Neutrophil (primary cell): Measurements from ENCODE around the gene OSBPL1A.

Experiments
- H3K27ac ChIP-seq: fragments of 200-600 bp; sonication (generic); 2 replicates; pipeline ENCODE4 v1.5.1; 2016; ENCODE audit warnings: mild to moderate bottlenecking, moderate library complexity
- H3K27me3 ChIP-seq: fragments of 200-600 bp; sonication (generic); 2 replicates; pipeline ENCODE4 v1.6.0; 2016; ENCODE audit warnings: mild to moderate bottlenecking
- H3K36me3 ChIP-seq: fragments of 200-600 bp; sonication (generic); 2 replicates; pipeline ENCODE4 v1.5.1; 2017
- H3K4me1 ChIP-seq, 2 experiments: fragments of 200-600 bp in 1 of 2; sonication (generic) in 1 of 2; 1 replicate in 1 of 2; 2 replicates in 1 of 2; pipeline versions ENCODE4 v1.5.1 to v1.6.1; 2013 to 2016; ENCODE audit warnings: low read depth in 1 of 2, low read length in 1 of 2, mild to moderate bottlenecking in 1 of 2, moderate library complexity in 1 of 2; ENCODE audit not compliant: control insufficient read depth in 1 of 2, insufficient read depth in 1 of 2
- H3K4me3 ChIP-seq, 2 experiments: fragments of 200-600 bp in 1 of 2; sonication (generic) in 1 of 2; 1 replicate in 1 of 2; 2 replicates in 1 of 2; pipeline ENCODE4 v1.5.1; 2013 to 2016; ENCODE audit warnings: low read depth in 1 of 2, low read length in 1 of 2, mild to moderate bottlenecking in 1 of 2, moderate library complexity in 1 of 2
- H3K9me3 ChIP-seq: fragments of 200-600 bp; sonication (generic); 2 replicates; pipeline ENCODE4 v1.5.1; 2016
- TF ChIP-seq, protein P1 (sequence below): fragments of 200-600 bp; sonication (generic); IDR thresholded peaks from 2 replicates; pipeline ENCODE4 v1.5.1; 2016; ENCODE audit warnings: antibody characterized with exemption

Gene OSBPL1A

DNA sequence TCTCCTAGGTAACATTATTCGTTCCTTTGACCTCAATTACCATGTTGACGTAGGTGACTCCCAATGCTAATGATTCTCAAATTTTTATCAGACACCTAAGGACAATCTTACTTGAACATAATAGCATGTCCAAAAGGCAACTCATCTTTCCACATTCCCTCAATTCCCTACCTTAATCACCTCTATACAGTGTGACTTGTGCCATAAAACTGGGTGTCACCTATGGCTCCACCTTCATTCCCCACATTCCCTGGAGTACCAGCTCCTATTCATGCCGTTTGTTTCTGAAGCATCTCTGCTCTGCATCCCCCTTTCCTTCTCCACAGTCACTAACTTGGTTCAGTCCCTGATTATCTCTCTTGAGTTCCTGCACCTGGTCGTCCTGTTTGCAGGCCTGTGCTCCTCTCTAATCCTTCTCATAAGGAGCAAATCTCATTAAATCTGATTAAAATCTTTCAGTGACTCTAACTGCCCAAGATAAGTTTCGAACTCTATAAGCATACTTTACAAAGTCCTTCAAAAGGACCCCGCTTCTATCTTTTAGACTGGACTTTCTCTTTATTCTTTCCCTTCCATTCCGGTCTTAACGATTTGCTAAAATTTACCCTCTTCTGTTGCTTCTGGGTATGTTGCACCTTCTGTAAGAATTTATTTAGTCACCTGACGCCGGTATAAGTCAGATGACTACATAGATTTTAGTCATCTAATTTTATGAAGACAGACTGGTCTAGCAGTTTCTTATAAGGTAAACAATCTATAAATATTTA is 128.7 kb downstream of the OSBPL1A start:
- peaks cover 52 to 63% of the 10 kb centered on the region in 2 experiments for H3K4me1 ChIP-seq
- H3K4me3 ChIP-seq, result no peak overlapping the region
- TF ChIP-seq, protein P1, sequence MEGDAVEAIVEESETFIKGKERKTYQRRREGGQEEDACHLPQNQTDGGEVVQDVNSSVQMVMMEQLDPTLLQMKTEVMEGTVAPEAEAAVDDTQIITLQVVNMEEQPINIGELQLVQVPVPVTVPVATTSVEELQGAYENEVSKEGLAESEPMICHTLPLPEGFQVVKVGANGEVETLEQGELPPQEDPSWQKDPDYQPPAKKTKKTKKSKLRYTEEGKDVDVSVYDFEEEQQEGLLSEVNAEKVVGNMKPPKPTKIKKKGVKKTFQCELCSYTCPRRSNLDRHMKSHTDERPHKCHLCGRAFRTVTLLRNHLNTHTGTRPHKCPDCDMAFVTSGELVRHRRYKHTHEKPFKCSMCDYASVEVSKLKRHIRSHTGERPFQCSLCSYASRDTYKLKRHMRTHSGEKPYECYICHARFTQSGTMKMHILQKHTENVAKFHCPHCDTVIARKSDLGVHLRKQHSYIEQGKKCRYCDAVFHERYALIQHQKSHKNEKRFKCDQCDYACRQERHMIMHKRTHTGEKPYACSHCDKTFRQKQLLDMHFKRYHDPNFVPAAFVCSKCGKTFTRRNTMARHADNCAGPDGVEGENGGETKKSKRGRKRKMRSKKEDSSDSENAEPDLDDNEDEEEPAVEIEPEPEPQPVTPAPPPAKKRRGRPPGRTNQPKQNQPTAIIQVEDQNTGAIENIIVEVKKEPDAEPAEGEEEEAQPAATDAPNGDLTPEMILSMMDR, result no peak
- no peaks in the 10 kb centered on the region for H3K9me3 ChIP-seq
- H3K36me3 ChIP-seq, result no peaks in the 10 kb centered on the region
- H3K27ac ChIP-seq, result peak overlapping the region; percentile 71
- no peaks in the 10 kb centered on the region for H3K27me3 ChIP-seq

DNA sequence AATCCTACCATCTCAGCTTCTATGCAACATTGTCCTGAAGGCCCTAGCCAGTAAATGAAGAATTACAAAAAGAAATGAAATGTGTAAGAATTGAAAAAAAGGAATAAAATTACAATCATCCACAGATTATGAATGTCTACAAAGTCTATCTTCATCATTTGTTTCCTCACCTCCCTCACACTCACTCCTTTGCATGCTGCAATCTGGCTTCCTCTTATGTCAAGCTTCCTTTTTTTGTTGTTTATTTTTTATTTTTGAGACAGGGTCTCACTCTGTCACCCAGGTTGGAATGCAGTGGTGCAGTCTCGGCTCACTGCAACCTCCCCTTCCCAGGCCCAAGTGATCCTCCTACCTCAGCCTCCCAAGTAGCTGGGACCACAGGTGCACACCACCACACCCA is 129.7 kb downstream of the OSBPL1A start:
- TF ChIP-seq, protein P1, result no peak
- peaks cover 48 to 58% of the 10 kb centered on the region in 2 experiments for H3K4me1 ChIP-seq
- H3K27me3 ChIP-seq, result no peaks in the 10 kb centered on the region

DNA sequence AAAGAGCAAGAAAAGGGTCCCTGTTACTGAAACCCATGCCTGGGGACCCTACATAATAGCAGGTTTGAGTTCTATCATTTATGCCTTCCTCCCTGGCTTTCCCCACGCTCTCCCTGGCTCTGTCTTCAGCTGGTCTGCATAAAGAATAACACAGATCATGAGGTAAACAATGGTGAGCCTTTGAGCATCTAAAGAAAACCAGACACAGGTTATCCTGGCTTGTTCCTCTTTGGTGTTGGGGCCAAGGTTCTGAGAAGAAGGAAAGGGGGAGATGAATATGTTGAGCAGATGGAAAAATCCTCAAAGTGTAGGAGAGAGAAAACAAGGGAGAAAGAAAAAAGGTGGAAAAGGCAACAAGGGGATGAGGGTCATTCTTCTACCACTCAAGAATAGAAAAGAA is 131.5 kb downstream of the OSBPL1A start:
- H3K4me3 ChIP-seq, result peak overlapping the region in 1 of 2 experiments; percentile 9
- TF ChIP-seq, protein P1, result no peak
- H3K27ac ChIP-seq, result peak overlapping the region; percentile 56
- H3K36me3 ChIP-seq, result no peaks in the 10 kb centered on the region
- H3K4me1 ChIP-seq, result peaks cover 38 to 48% of the 10 kb centered on the region in 2 experiments
- no peaks in the 10 kb centered on the region for H3K9me3 ChIP-seq
- H3K27me3 ChIP-seq, result no peaks in the 10 kb centered on the region

More for the DNA sequence above, 129.7 kb downstream of the OSBPL1A start:
- H3K4me3 ChIP-seq, result peak overlapping the region in 1 of 2 experiments; percentile 20
- no peaks in the 10 kb centered on the region for H3K9me3 ChIP-seq
- peak overlapping the region; percentile 71 for H3K27ac ChIP-seq
- H3K36me3 ChIP-seq, result no peaks in the 10 kb centered on the region

DNA sequence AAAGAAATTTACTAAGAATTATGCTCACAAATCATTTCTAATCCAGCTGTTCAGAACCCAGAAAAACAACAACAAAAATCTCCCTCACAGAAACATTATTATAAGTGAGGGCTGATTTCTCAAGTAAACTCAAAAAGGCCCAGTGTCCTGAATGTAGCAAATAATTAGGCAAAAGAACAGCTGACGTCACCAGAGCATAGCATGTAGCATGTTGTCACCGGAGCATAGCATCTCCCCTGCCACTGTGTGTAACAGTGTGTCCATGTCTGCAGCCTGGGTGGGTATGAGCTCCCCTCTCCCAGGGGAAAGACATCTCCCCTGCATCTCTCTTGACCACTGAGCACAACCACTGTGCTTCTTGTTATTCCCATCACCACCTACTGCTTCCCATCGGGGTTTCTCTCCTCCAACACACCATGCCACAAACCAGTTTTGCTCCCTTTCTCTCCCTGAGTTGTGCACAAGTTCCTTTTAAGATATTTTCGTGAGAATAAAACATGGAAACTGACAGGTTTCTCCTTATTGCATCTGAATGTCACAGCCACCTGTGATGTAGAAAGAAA is 132.0 kb downstream of the OSBPL1A start:
- H3K9me3 ChIP-seq, result no peaks in the 10 kb centered on the region
- peak overlapping the region; percentile 56 for H3K27ac ChIP-seq

DNA sequence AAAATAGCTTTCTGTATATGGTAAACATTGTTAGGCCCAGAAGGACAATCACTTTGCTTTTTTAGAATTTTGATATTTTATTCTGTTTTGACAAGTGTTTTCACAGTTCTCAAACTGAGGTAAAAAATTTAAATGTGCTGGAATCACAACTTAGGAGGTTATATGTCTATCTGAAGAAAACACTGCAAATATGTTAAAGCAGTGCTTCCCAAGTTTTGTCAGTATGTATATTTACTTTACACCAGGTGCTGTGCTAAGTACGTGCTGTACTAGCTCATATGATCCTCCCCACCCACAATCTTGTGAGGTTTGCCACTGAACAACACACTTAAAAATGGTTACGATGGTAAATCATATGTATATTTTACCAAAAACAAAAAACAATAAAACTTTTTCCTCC is 134.6 kb downstream of the OSBPL1A start:
- TF ChIP-seq, protein P1, result no peak
- Histone ChIP-seq H3K4me1 (peaks cover 19 to 23% of the 10 kb centered on the region in 2 experiments), H3K36me3 (no peaks in the 10 kb centered on the region)

More for the DNA sequence above, 132.0 kb downstream of the OSBPL1A start:
- TF ChIP-seq, protein P1, result no peak
- H3K27me3 ChIP-seq, result no peaks in the 10 kb centered on the region
- peaks cover 32 to 43% of the 10 kb centered on the region in 2 experiments for H3K4me1 ChIP-seq
- H3K4me3 ChIP-seq, result no peak overlapping the region
- H3K36me3 ChIP-seq, result no peaks in the 10 kb centered on the region

More for the DNA sequence above, 134.6 kb downstream of the OSBPL1A start:
- Histone ChIP-seq H3K9me3 (no peaks in the 10 kb centered on the region), H3K4me3 (no peak overlapping the region), H3K27me3 (no peaks in the 10 kb centered on the region), H3K27ac (no peak overlapping the region)
